Esophagus muscularis mucosa (tissue), 4 donors: ENCODE measurements around the gene FAR2.

Experiments
- EP300 ChIP-seq: sonication (generic); formaldehyde crosslinking; IDR thresholded peaks from one replicate; pipeline ENCODE4 v1.6.1; 2017; ENCODE audit warnings: antibody characterized with exemption
- POLR2A ChIP-seq: fragments of 450-650 bp; IDR thresholded peaks from one replicate; pipeline ENCODE4 v1.6.1; 2017; ENCODE audit warnings: antibody characterized with exemption, moderate library complexity, mild to moderate bottlenecking, low read depth
- POLR2AphosphoS5 ChIP-seq, 2 donors: sonication (generic); formaldehyde crosslinking; IDR thresholded peaks; one replicate each; pipeline ENCODE4 v1.6.1; 2017; ENCODE audit warnings: antibody characterized with exemption in 2 of 2
- TF ChIP-seq, protein P1 (sequence below), 3 experiments: fragments of 200-600 bp in 2 of 3; fragments of 450-650 bp in 1 of 3; sonication (generic) in 2 of 3; IDR thresholded peaks; one replicate each; pipeline ENCODE4 v1.5.1; 2017 to 2019; ENCODE audit warnings: antibody characterized with exemption in 3 of 3, mild to moderate bottlenecking in 2 of 3, moderate library complexity in 1 of 3

DNA sequence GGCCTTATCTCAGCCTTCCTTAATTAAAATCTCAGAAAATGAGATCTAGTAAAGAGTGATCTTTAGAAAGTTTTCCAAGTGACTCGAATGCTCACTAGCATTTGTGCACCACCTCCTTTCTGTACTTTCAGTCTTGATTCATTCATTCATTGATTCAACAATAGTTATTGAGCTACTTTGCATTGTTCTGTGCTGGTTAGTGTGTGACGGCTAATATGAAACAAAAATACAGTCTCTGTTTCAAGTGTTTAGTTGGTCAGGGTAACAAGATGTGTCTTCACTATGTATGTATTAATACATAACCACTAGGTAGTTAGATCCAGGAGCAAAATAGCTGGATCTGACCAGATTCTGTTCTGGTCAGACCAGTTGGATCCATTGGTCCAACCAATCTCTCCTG lies 100.9 kb downstream of the FAR2 start:
- TF ChIP-seq, protein P1, sequence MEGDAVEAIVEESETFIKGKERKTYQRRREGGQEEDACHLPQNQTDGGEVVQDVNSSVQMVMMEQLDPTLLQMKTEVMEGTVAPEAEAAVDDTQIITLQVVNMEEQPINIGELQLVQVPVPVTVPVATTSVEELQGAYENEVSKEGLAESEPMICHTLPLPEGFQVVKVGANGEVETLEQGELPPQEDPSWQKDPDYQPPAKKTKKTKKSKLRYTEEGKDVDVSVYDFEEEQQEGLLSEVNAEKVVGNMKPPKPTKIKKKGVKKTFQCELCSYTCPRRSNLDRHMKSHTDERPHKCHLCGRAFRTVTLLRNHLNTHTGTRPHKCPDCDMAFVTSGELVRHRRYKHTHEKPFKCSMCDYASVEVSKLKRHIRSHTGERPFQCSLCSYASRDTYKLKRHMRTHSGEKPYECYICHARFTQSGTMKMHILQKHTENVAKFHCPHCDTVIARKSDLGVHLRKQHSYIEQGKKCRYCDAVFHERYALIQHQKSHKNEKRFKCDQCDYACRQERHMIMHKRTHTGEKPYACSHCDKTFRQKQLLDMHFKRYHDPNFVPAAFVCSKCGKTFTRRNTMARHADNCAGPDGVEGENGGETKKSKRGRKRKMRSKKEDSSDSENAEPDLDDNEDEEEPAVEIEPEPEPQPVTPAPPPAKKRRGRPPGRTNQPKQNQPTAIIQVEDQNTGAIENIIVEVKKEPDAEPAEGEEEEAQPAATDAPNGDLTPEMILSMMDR (IDR thresholded peaks at IDR 0.05): no peak
- TF ChIP-seq POLR2AphosphoS5 (IDR thresholded peaks at IDR 0.05): no peak
- TF ChIP-seq POLR2A: no peak
- TF ChIP-seq EP300: no peak
